ENCODE data around the gene CMTM7.

The CMTM7 gene, protein sequence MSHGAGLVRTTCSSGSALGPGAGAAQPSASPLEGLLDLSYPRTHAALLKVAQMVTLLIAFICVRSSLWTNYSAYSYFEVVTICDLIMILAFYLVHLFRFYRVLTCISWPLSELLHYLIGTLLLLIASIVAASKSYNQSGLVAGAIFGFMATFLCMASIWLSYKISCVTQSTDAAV

GRCh38 chr3:32391643-32392535, at the start of gene CMTM7:
TSS of gene CMTM7 (plus strand) at chr3:32391853. CDS start at chr3:32391907, 54 bp downstream.
- Histone ChIP-seq H3K27me3 (ENCODE audit: control insufficient read depth in 5 of 5, insufficient read depth in 4 of 5, low read length in 5 of 5) (no peaks in the 10 kb centered on the region), H3K4me1 (ENCODE audit: control insufficient read depth in 5 of 5, insufficient read depth in 5 of 5, low read length in 5 of 5) (peaks cover 0 to 23% (median 16%) of the 10 kb centered on the region in 5 donors), H3K9ac (ENCODE audit: low read length in 5 of 5) (peak within 1 kb of the TSS; percentile 56 to 87 (median 83)), H3K27ac (ENCODE audit: low read depth, low read length) (peak within 1 kb of the TSS; percentile 91), H3K36me3 (ENCODE audit: control insufficient read depth in 5 of 5, insufficient read depth in 5 of 5, low read length in 5 of 5) (no peaks in the 10 kb centered on the region), H3K9me3 (ENCODE audit: control insufficient read depth in 5 of 5, low read length in 5 of 5) (no peaks in the 10 kb centered on the region), H3K4me3 (ENCODE audit: low read depth in 1 of 5, low read length in 5 of 5) (peak within 1 kb of the TSS; percentile 68 to 85 (median 79))

GRCh38 chr3:32347343-32348125, 44.1 kb upstream of the CMTM7 start:
- Histone ChIP-seq H3K4me3 (ENCODE audit: low read depth in 1 of 5, low read length in 5 of 5) (no peak overlapping the region), H3K36me3 (ENCODE audit: control insufficient read depth in 5 of 5, insufficient read depth in 5 of 5, low read length in 5 of 5) (no peaks in the 10 kb centered on the region), H3K27ac (ENCODE audit: low read depth, low read length) (no peak overlapping the region)

DNA sequence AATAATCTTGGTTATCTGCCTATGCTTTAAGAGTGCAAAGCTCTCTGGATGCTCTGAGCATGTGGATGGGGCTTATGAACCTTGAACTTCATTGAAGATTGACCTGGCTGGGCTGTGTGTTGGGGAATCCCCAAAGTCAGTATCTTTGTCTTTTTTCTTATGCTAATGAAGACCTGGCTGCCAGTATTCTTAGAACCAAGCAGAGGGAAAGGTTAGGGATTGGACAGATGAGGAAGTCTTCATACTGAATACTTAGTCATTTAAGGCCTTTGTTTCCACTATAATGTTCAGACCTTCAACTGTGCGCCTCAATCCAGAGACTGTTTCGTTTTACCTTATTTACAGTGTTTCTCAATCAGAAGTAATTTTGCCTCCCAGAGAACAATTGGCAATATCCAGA, 42.5 kb upstream of the CMTM7 start:
- H3K4me1 ChIP-seq (ENCODE audit: control insufficient read depth in 5 of 5, insufficient read depth in 5 of 5, low read length in 5 of 5), result peaks cover 0 to 3% (median 0%) of the 10 kb centered on the region in 5 donors
- no peaks in the 10 kb centered on the region for H3K36me3 ChIP-seq (ENCODE audit: control insufficient read depth in 5 of 5, insufficient read depth in 5 of 5, low read length in 5 of 5)
- H3K27ac ChIP-seq (ENCODE audit: low read depth, low read length), result no peak overlapping the region
- H3K9ac ChIP-seq (ENCODE audit: low read length in 5 of 5), result no peak overlapping the region
- H3K9me3 ChIP-seq (ENCODE audit: control insufficient read depth in 5 of 5, low read length in 5 of 5), result no peaks in the 10 kb centered on the region
- H3K4me3 ChIP-seq (ENCODE audit: low read depth in 1 of 5, low read length in 5 of 5), result no peak overlapping the region
- H3K27me3 ChIP-seq (ENCODE audit: control insufficient read depth in 5 of 5, insufficient read depth in 4 of 5, low read length in 5 of 5), result no peaks in the 10 kb centered on the region

More at GRCh38 chr3:32347343-32348125, 44.1 kb upstream of the CMTM7 start:
- H3K27me3 ChIP-seq (ENCODE audit: control insufficient read depth in 5 of 5, insufficient read depth in 4 of 5, low read length in 5 of 5), result no peaks in the 10 kb centered on the region
- H3K9me3 ChIP-seq (ENCODE audit: control insufficient read depth in 5 of 5, low read length in 5 of 5), result no peaks in the 10 kb centered on the region
- H3K4me1 ChIP-seq (ENCODE audit: control insufficient read depth in 5 of 5, insufficient read depth in 5 of 5, low read length in 5 of 5), result peaks cover 0 to 3% (median 0%) of the 10 kb centered on the region in 5 donors
- no peak overlapping the region for H3K9ac ChIP-seq (ENCODE audit: low read length in 5 of 5)

- H3K9me3 ChIP-seq (ENCODE audit: control insufficient read depth in 5 of 5, low read length in 5 of 5), result no peaks in the 10 kb centered on the region
- H3K4me1 ChIP-seq (ENCODE audit: control insufficient read depth in 5 of 5, insufficient read depth in 5 of 5, low read length in 5 of 5), result peaks cover 0 to 10% (median 3%) of the 10 kb centered on the region in 5 donors
- no peak overlapping the region for H3K27ac ChIP-seq (ENCODE audit: low read depth, low read length)
- H3K36me3 ChIP-seq (ENCODE audit: control insufficient read depth in 5 of 5, insufficient read depth in 5 of 5, low read length in 5 of 5), result no peaks in the 10 kb centered on the region
- H3K27me3 ChIP-seq (ENCODE audit: control insufficient read depth in 5 of 5, insufficient read depth in 4 of 5, low read length in 5 of 5), result no peaks in the 10 kb centered on the region
- H3K9ac ChIP-seq (ENCODE audit: low read length in 5 of 5), result no peak overlapping the region
- H3K4me3 ChIP-seq (ENCODE audit: low read depth in 1 of 5, low read length in 5 of 5), result no peak overlapping the region
Measured at GRCh38 chr3:32352563-32352962, 39.1 kb upstream of the CMTM7 start.

GRCh38 chr3:32353351-32353750, 38.3 kb upstream of the CMTM7 start:
- no peaks in the 10 kb centered on the region for H3K27me3 ChIP-seq (ENCODE audit: control insufficient read depth in 5 of 5, insufficient read depth in 4 of 5, low read length in 5 of 5)
- no peak overlapping the region for H3K4me3 ChIP-seq (ENCODE audit: low read depth in 1 of 5, low read length in 5 of 5)

GRCh38 chr3:32354362-32354778, 37.3 kb upstream of the CMTM7 start:
- Histone ChIP-seq H3K9ac (ENCODE audit: low read length in 5 of 5) (no peak overlapping the region), H3K27ac (ENCODE audit: low read depth, low read length) (no peak overlapping the region), H3K4me1 (ENCODE audit: control insufficient read depth in 5 of 5, insufficient read depth in 5 of 5, low read length in 5 of 5) (peaks cover 0 to 10% (median 3%) of the 10 kb centered on the region in 5 donors), H3K4me3 (ENCODE audit: low read depth in 1 of 5, low read length in 5 of 5) (no peak overlapping the region), H3K36me3 (ENCODE audit: control insufficient read depth in 5 of 5, insufficient read depth in 5 of 5, low read length in 5 of 5) (no peaks in the 10 kb centered on the region), H3K27me3 (ENCODE audit: control insufficient read depth in 5 of 5, insufficient read depth in 4 of 5, low read length in 5 of 5) (no peaks in the 10 kb centered on the region), H3K9me3 (ENCODE audit: control insufficient read depth in 5 of 5, low read length in 5 of 5) (no peaks in the 10 kb centered on the region)

More at GRCh38 chr3:32353351-32353750, 38.3 kb upstream of the CMTM7 start:
- Histone ChIP-seq H3K9ac (ENCODE audit: low read length in 5 of 5) (no peak overlapping the region), H3K27ac (ENCODE audit: low read depth, low read length) (no peak overlapping the region), H3K36me3 (ENCODE audit: control insufficient read depth in 5 of 5, insufficient read depth in 5 of 5, low read length in 5 of 5) (no peaks in the 10 kb centered on the region), H3K4me1 (ENCODE audit: control insufficient read depth in 5 of 5, insufficient read depth in 5 of 5, low read length in 5 of 5) (peaks cover 0 to 10% (median 3%) of the 10 kb centered on the region in 5 donors), H3K9me3 (ENCODE audit: control insufficient read depth in 5 of 5, low read length in 5 of 5) (no peaks in the 10 kb centered on the region)

GRCh38 chr3:32355751-32356291, 35.8 kb upstream of the CMTM7 start:
- peaks cover 0 to 3% (median 0%) of the 10 kb centered on the region in 5 donors for H3K36me3 ChIP-seq (ENCODE audit: control insufficient read depth in 5 of 5, insufficient read depth in 5 of 5, low read length in 5 of 5)
- H3K27ac ChIP-seq (ENCODE audit: low read depth, low read length), result no peak overlapping the region
- no peaks in the 10 kb centered on the region for H3K9me3 ChIP-seq (ENCODE audit: control insufficient read depth in 5 of 5, low read length in 5 of 5)

DNA sequence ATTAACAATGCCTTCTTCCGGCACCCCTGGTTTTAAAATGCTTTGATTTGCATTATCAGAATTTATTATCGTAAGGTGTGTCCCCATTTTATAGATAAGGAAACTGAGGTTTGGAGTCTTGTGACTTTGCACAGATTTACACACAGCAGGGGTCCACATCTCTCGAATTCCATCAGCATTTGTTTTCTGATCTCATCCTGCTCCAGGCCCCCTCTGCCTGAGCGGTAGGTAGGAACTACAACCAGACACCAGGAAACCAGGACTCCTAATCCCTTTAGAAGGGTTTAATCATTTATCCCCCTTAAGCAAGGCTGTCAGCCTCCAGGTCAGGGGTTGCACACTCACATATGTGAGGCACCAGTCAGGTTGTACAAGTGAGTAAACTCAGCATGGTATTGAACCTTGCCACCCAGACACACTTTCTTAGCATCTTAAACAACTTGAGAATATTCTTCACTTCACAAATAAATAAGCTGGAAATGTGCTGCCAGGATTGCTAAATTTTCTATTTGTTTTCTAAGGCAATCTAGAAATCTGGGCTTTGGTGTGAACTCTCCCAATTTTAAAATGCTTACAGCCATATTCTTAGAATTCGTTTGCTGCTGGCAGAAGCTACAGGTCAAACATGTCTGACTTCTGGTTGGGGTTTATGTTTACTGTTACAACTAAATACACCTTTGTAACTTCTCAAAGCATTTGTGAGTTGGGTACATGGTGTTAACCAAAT, 31.7 kb upstream of the CMTM7 start:
- H3K4me1 ChIP-seq (ENCODE audit: control insufficient read depth in 5 of 5, insufficient read depth in 5 of 5, low read length in 5 of 5), result peaks cover 0 to 10% (median 0%) of the 10 kb centered on the region in 5 donors
- H3K9me3 ChIP-seq (ENCODE audit: control insufficient read depth in 5 of 5, low read length in 5 of 5), result no peaks in the 10 kb centered on the region
- H3K36me3 ChIP-seq (ENCODE audit: control insufficient read depth in 5 of 5, insufficient read depth in 5 of 5, low read length in 5 of 5), result peaks cover 0 to 9% (median 0%) of the 10 kb centered on the region in 5 donors
- H3K9ac ChIP-seq (ENCODE audit: low read length in 5 of 5), result no peak overlapping the region
- H3K27ac ChIP-seq (ENCODE audit: low read depth, low read length), result no peak overlapping the region
- H3K27me3 ChIP-seq (ENCODE audit: control insufficient read depth in 5 of 5, insufficient read depth in 4 of 5, low read length in 5 of 5), result no peaks in the 10 kb centered on the region
- no peak overlapping the region for H3K4me3 ChIP-seq (ENCODE audit: low read depth in 1 of 5, low read length in 5 of 5)

More at GRCh38 chr3:32355751-32356291, 35.8 kb upstream of the CMTM7 start:
- Histone ChIP-seq H3K9ac (ENCODE audit: low read length in 5 of 5) (no peak overlapping the region), H3K27me3 (ENCODE audit: control insufficient read depth in 5 of 5, insufficient read depth in 4 of 5, low read length in 5 of 5) (no peaks in the 10 kb centered on the region), H3K4me1 (ENCODE audit: control insufficient read depth in 5 of 5, insufficient read depth in 5 of 5, low read length in 5 of 5) (peaks cover 0 to 10% (median 0%) of the 10 kb centered on the region in 5 donors), H3K4me3 (ENCODE audit: low read depth in 1 of 5, low read length in 5 of 5) (no peak overlapping the region)

DNA sequence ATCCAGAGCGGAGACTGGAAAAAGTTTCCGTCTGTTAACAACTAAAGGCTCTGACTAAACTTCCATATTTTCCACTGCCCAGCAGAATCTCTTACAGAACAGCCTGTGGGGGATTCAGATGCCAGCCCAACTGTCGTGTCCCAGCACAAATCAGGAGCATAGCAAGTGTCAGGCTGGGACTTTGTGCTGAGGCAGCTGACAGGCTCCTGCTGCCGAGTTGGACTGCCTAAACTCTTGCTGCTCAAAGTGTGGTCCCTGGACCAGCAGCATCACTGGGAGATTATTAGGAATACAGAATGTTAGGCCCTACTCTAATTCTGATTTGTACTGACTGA, 31.2 kb upstream of the CMTM7 start:
- H3K4me1 ChIP-seq (ENCODE audit: control insufficient read depth in 5 of 5, insufficient read depth in 5 of 5, low read length in 5 of 5), result peaks cover 0 to 10% (median 0%) of the 10 kb centered on the region in 5 donors
- no peak overlapping the region for H3K9ac ChIP-seq (ENCODE audit: low read length in 5 of 5)
- H3K27me3 ChIP-seq (ENCODE audit: control insufficient read depth in 5 of 5, insufficient read depth in 4 of 5, low read length in 5 of 5), result no peaks in the 10 kb centered on the region
- H3K27ac ChIP-seq (ENCODE audit: low read depth, low read length), result no peak overlapping the region
- H3K4me3 ChIP-seq (ENCODE audit: low read depth in 1 of 5, low read length in 5 of 5), result no peak overlapping the region
- peaks cover 0 to 9% (median 0%) of the 10 kb centered on the region in 5 donors for H3K36me3 ChIP-seq (ENCODE audit: control insufficient read depth in 5 of 5, insufficient read depth in 5 of 5, low read length in 5 of 5)
- H3K9me3 ChIP-seq (ENCODE audit: control insufficient read depth in 5 of 5, low read length in 5 of 5), result no peaks in the 10 kb centered on the region

Measured in subcutaneous abdominal adipose tissue (tissue), 5 donors.